Liver (tissue), 9 donors: Measurements from ENCODE around the gene OSTF1. TPM values are rescaled to one million over a fixed set of nuclear protein-coding genes. Genes with fewer than 3 reads are reported as not detected.

Experiments
- DNase-seq: peaks from one replicate; pipeline ENCODE4 v3.0.0-alpha.2; 2017; ENCODE audit warnings: low spot score
- H3K27ac ChIP-seq, 2 donors: one replicate each; pipeline ENCODE4 v1.7.0; 2013; ENCODE audit warnings: inconsistent platforms in 2 of 2, low read length in 2 of 2, control low read depth in 1 of 2, low read depth in 1 of 2, mild to moderate bottlenecking in 1 of 2
- H3K27me3 ChIP-seq, 4 donors: one replicate each; pipeline versions ENCODE4 v1.6.1 to v1.7.0; 2013; ENCODE audit warnings: low read length in 3 of 4, inconsistent platforms in 1 of 4, mild to moderate bottlenecking in 1 of 4, moderate library complexity in 1 of 4; ENCODE audit not compliant: control insufficient read depth in 4 of 4, insufficient read depth in 4 of 4
- H3K36me3 ChIP-seq, 4 donors: one replicate each; pipeline versions ENCODE4 v1.6.1 to v1.7.0; 2013; ENCODE audit warnings: low read length in 3 of 4, mild to moderate bottlenecking in 3 of 4, low read depth in 1 of 4, moderate library complexity in 1 of 4; ENCODE audit not compliant: control insufficient read depth in 4 of 4, insufficient read depth in 3 of 4
- H3K4me1 ChIP-seq, 4 donors: one replicate each; pipeline versions ENCODE4 v1.6.1 to v1.7.0; 2013; ENCODE audit warnings: low read length in 3 of 4, mild to moderate bottlenecking in 3 of 4, moderate library complexity in 1 of 4; ENCODE audit not compliant: control insufficient read depth in 4 of 4, insufficient read depth in 4 of 4
- H3K4me3 ChIP-seq, 3 donors: one replicate each; pipeline versions ENCODE4 v1.6.1 to v1.7.0; 2013; ENCODE audit warnings: low read length in 3 of 3, control low read depth in 1 of 3, low read depth in 1 of 3, mild to moderate bottlenecking in 1 of 3
- H3K9ac ChIP-seq, 2 donors: one replicate each; pipeline ENCODE4 v1.7.0; 2013; ENCODE audit warnings: low read length in 2 of 2, mild to moderate bottlenecking in 2 of 2, moderate library complexity in 2 of 2, control low read depth in 1 of 2, low read depth in 1 of 2
- H3K9me3 ChIP-seq, 4 donors: one replicate each; pipeline versions ENCODE4 v1.6.1 to v1.7.0; 2013; ENCODE audit warnings: low read length in 3 of 4; ENCODE audit not compliant: control insufficient read depth in 4 of 4
- ATF3 ChIP-seq: IDR thresholded peaks from 2 replicates; pipeline ENCODE4 v1.6.1; 2016; ENCODE audit warnings: antibody characterized with exemption
- EGR1 ChIP-seq, 2 donors: IDR thresholded peaks; 2 replicates each; pipeline ENCODE4 v1.6.1; 2016 to 2018; ENCODE audit warnings: antibody characterized with exemption in 2 of 2, low read depth in 2 of 2
- FOXA1 ChIP-seq: IDR thresholded peaks from 2 replicates; pipeline ENCODE4 v1.6.1; 2016; ENCODE audit warnings: antibody characterized with exemption
- FOXA2 ChIP-seq: IDR thresholded peaks from 2 replicates; pipeline ENCODE4 v1.6.1; 2016; ENCODE audit warnings: antibody characterized with exemption
- GABPA ChIP-seq, 2 donors: IDR thresholded peaks in 1 of 2; conservative IDR thresholded peaks in 1 of 2; 2 replicates each; pipeline ENCODE4 v1.6.1; 2016; ENCODE audit warnings: antibody characterized with exemption in 2 of 2, mild to moderate bottlenecking in 1 of 2, moderate library complexity in 1 of 2
- HNF4A ChIP-seq, 2 donors: conservative IDR thresholded peaks; 2 replicates each; pipeline ENCODE4 v1.6.1; 2016; ENCODE audit warnings: antibody characterized with exemption in 2 of 2, mild to moderate bottlenecking in 2 of 2
- HNF4G ChIP-seq: IDR thresholded peaks from 2 replicates; pipeline ENCODE4 v1.6.1; 2016; ENCODE audit warnings: antibody characterized with exemption
- JUND ChIP-seq, 2 donors: IDR thresholded peaks; 2 replicates each; pipeline ENCODE4 v1.6.1; 2016; ENCODE audit warnings: antibody characterized with exemption in 2 of 2
- NR2F2 ChIP-seq: IDR thresholded peaks from 2 replicates; pipeline ENCODE4 v1.6.1; 2016; ENCODE audit warnings: antibody characterized with exemption
- RAD21 ChIP-seq, 2 donors: IDR thresholded peaks; 2 replicates each; pipeline ENCODE4 v1.6.1; 2016; ENCODE audit warnings: antibody characterized with exemption in 2 of 2, mild to moderate bottlenecking in 2 of 2
- RXRA ChIP-seq, 2 donors: IDR thresholded peaks; 2 replicates each; pipeline ENCODE4 v1.6.1; 2017 to 2018; ENCODE audit warnings: antibody characterized with exemption in 2 of 2, mild to moderate bottlenecking in 1 of 2
- SP1 ChIP-seq: IDR thresholded peaks from 2 replicates; pipeline ENCODE4 v1.6.1; 2018; ENCODE audit warnings: antibody characterized with exemption, mild to moderate bottlenecking
- TAF1 ChIP-seq: conservative IDR thresholded peaks from 2 replicates; pipeline ENCODE4 v1.6.1; 2016; ENCODE audit warnings: antibody characterized with exemption, mild to moderate bottlenecking
- YY1 ChIP-seq: IDR thresholded peaks from 2 replicates; pipeline ENCODE4 v1.6.1; 2016; ENCODE audit warnings: antibody characterized with exemption, mild to moderate bottlenecking
- ZBTB33 ChIP-seq: IDR thresholded peaks from 2 replicates; pipeline ENCODE4 v1.6.1; 2016; ENCODE audit warnings: antibody characterized with exemption
- WGBS: extraction: QIAGEN DNeasy Blood & Tissue Kit; methylation state at CpG from one replicate; pipeline ENCODE4 v1.1.7; 2013; 5-methylcytosine and 5-hydroxymethylcytosine counted together
- polyA plus RNA-seq, 2 donors: library from polyadenylated mRNA; stranded (reverse) in 1 of 2; unstranded in 1 of 2; fragments of 200-250 nt in 1 of 2; fragments of >200 nt in 1 of 2; fragmentation: Nextera tagmentation in 1 of 2; extraction: Ambion mirVana in 1 of 2; gene quantifications; one replicate each; pipeline versions ENCODE4 v1.2.1 to v1.2.3, GENCODE V29; 2013 to 2015
- total RNA-seq, 2 donors: library from RNA; depleted of rRNA; stranded (reverse); fragments of >200 nt; gene quantifications; one replicate each; pipeline ENCODE4 v1.2.3, GENCODE V29; 2014
- TF ChIP-seq, protein P1 (sequence below): IDR thresholded peaks from 2 replicates; pipeline ENCODE4 v1.6.1; 2016; ENCODE audit warnings: antibody characterized with exemption, mild to moderate bottlenecking
- TF ChIP-seq, protein P2 (sequence below): fragments of 150-350 bp; IDR thresholded peaks from 2 replicates; pipeline ENCODE4 v1.5.1; 2017; ENCODE audit warnings: improper control_type of control experiment, low read depth, low read length; ENCODE audit not compliant: missing input control
- TF ChIP-seq, protein P3 (sequence below): IDR thresholded peaks from 2 replicates; pipeline ENCODE4 v1.6.1; 2016; ENCODE audit warnings: antibody characterized with exemption
- donor health status: healthy.
- donor health status: healthy.
- donor health status: healthy.
- donor health status: healthy.
- donor health status: healthy.

Gene OSTF1
- total and polyA plus RNA-seq, 4 donors = 19.8 to 29.7 (median 26.9) TPM

GRCh38 chr9:75149841-75150241, 61.5 kb downstream of the OSTF1 start:
- peaks cover 0 to 3% (median 1%) of the 10 kb centered on the region in 4 donors for H3K4me1 ChIP-seq
- no peak overlapping the region for H3K9ac ChIP-seq
- 83% methylated on average over 6 of the region's 6 CpGs for WGBS
- TF ChIP-seq HNF4A (conservative IDR thresholded peaks at IDR 0.05) (no peak), FOXA1 (no peak), EGR1 (IDR thresholded peaks at IDR 0.05; ENCODE audit: low read depth in 2 of 2) (no peak), HNF4G (no peak), NR2F2 (no peak), SP1 (no peak), RXRA (IDR thresholded peaks at IDR 0.05) (no peak), RAD21 (IDR thresholded peaks at IDR 0.05) (no peak), ZBTB33 (no peak), YY1 (no peak)
- TF ChIP-seq, protein P1, sequence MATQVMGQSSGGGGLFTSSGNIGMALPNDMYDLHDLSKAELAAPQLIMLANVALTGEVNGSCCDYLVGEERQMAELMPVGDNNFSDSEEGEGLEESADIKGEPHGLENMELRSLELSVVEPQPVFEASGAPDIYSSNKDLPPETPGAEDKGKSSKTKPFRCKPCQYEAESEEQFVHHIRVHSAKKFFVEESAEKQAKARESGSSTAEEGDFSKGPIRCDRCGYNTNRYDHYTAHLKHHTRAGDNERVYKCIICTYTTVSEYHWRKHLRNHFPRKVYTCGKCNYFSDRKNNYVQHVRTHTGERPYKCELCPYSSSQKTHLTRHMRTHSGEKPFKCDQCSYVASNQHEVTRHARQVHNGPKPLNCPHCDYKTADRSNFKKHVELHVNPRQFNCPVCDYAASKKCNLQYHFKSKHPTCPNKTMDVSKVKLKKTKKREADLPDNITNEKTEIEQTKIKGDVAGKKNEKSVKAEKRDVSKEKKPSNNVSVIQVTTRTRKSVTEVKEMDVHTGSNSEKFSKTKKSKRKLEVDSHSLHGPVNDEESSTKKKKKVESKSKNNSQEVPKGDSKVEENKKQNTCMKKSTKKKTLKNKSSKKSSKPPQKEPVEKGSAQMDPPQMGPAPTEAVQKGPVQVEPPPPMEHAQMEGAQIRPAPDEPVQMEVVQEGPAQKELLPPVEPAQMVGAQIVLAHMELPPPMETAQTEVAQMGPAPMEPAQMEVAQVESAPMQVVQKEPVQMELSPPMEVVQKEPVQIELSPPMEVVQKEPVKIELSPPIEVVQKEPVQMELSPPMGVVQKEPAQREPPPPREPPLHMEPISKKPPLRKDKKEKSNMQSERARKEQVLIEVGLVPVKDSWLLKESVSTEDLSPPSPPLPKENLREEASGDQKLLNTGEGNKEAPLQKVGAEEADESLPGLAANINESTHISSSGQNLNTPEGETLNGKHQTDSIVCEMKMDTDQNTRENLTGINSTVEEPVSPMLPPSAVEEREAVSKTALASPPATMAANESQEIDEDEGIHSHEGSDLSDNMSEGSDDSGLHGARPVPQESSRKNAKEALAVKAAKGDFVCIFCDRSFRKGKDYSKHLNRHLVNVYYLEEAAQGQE = no peak
- TF ChIP-seq, protein P2, sequence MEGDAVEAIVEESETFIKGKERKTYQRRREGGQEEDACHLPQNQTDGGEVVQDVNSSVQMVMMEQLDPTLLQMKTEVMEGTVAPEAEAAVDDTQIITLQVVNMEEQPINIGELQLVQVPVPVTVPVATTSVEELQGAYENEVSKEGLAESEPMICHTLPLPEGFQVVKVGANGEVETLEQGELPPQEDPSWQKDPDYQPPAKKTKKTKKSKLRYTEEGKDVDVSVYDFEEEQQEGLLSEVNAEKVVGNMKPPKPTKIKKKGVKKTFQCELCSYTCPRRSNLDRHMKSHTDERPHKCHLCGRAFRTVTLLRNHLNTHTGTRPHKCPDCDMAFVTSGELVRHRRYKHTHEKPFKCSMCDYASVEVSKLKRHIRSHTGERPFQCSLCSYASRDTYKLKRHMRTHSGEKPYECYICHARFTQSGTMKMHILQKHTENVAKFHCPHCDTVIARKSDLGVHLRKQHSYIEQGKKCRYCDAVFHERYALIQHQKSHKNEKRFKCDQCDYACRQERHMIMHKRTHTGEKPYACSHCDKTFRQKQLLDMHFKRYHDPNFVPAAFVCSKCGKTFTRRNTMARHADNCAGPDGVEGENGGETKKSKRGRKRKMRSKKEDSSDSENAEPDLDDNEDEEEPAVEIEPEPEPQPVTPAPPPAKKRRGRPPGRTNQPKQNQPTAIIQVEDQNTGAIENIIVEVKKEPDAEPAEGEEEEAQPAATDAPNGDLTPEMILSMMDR = no peak
- H3K27ac ChIP-seq = no peak overlapping the region
- H3K4me3 ChIP-seq = no peak overlapping the region
- no peak for DNase-seq
- no peaks in the 10 kb centered on the region for H3K27me3 ChIP-seq
- no peaks in the 10 kb centered on the region for H3K9me3 ChIP-seq
- H3K36me3 ChIP-seq = peaks cover 0 to 21% (median 3%) of the 10 kb centered on the region in 4 donors

DNA sequence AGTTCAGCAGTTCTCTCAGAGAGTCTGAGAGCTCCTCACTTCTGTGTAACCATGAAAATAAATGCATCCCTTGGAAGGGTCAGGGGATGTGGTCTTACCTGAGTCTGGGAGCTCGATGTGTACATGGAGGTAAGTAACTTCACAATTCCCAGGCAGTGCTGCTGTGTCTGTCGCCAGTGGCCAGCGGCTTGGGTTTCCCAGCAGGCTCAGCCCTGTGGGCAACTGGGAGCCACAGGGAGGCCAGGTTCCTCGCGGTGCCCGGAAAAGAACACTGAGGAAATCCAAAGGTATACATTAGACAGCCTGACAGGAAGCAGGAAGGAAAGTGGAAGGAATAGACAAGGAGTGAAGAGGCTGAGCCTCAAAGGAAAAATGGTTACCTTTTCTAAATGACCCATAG, 62.2 kb downstream of the OSTF1 start:
- Histone ChIP-seq H3K36me3 (peaks cover 0 to 16% (median 2%) of the 10 kb centered on the region in 4 donors), H3K4me3 (no peak overlapping the region), H3K9me3 (no peaks in the 10 kb centered on the region), H3K9ac (no peak overlapping the region), H3K27ac (no peak overlapping the region), H3K27me3 (no peaks in the 10 kb centered on the region), H3K4me1 (peaks cover 0 to 3% (median 1%) of the 10 kb centered on the region in 4 donors)
- TF ChIP-seq ATF3 (no peak), RXRA (IDR thresholded peaks at IDR 0.05) (no peak), SP1 (no peak), HNF4G (no peak), NR2F2 (no peak), JUND (IDR thresholded peaks at IDR 0.05) (no peak), FOXA1 (no peak), ZBTB33 (no peak), TAF1 (no peak), HNF4A (conservative IDR thresholded peaks at IDR 0.05) (no peak), GABPA (IDR thresholded peaks at IDR 0.05 in 1 of 2, conservative IDR thresholded peaks at IDR 0.05 in 1 of 2) (no peak), FOXA2 (no peak), EGR1 (IDR thresholded peaks at IDR 0.05; ENCODE audit: low read depth in 2 of 2) (no peak)
- TF ChIP-seq, protein P3, sequence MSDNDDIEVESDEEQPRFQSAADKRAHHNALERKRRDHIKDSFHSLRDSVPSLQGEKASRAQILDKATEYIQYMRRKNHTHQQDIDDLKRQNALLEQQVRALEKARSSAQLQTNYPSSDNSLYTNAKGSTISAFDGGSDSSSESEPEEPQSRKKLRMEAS = no peak
- TF ChIP-seq, protein P2 = no peak
- 86% methylated on average over 6 of the region's 6 CpGs for WGBS
- no peak for DNase-seq
